CD4-positive, alpha-beta T cell treated with Interleukin-21 for 1 hour (primary cell): ENCODE data around the gene MYO9B.
"Not testable (repeated sequence)": the region's sequence is repeated elsewhere in the genome, so short reads cannot be mapped to it uniquely, and the experiment has no call there.

Experiments
- DNase-seq: peaks from one replicate; pipeline ENCODE4 v3.0.0-alpha.2; 2020

The MYO9B gene

DNA sequence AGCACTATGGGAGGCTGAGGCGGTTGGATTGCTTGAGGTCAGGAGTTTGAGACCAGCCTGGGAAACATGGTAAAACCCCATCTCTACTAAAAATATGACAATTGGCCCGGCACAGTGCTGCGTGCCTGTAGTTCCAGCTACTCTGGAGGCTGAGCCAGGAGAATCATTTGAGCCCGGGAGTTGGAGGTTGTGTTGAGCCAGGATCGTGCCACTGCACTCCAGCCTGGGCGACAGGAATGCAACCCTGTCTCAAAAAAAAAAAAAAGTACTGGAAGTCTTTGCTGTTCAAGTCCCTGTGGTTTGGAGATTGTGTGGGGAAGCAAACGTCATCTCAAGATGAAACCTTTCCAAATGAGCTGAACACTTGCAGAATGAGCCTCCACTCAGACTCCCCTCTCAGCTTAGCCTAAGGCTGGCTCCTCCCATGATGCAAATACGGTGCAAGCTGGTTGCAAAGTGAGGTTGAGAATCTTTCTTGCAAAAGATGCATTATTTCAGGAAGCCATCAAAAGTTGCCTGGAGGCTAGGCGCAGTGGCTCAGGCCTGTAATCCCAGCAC, 46.2 kb downstream of the MYO9B start:
- no peak for DNase-seq

DNA sequence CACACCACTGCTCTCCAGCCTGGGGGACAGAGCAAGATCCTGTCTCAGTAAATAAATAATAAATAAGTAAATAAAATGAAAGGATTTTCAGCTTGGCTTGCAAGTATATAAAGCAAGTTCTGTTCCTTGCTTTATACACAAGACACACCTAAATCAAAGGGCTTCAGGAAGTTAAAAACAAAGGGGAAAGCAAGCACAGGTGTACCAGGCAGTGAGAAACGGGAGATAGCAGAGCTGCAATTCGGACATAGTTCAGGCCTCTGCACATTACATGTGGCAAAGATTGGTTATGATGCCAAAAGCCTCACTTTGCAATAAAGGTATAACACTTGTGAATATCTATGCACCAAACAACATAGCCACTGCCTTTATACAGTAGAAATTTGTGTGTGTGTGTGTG, 47.5 kb downstream of the MYO9B start:
- no peak for DNase-seq

DNA sequence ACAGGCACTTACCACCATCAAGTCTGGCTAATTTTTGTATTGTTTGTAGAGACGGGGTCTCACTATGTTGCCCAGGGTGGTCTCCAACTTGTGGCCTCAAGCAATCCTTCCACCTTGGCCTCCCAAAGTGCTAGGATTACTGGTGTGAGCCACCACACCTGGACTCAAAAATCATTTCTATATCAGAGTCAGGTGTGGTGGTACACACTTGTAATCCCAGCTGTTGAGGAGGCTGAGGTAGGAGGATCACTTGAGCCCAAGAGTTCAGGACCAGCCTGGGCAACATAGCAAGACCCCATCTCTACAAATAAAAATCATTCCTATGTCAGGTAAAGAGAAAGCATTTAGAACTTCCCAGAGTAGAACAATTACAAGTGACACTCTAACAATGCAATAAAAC, 48.4 kb downstream of the MYO9B start:
- no peak for DNase-seq

DNA sequence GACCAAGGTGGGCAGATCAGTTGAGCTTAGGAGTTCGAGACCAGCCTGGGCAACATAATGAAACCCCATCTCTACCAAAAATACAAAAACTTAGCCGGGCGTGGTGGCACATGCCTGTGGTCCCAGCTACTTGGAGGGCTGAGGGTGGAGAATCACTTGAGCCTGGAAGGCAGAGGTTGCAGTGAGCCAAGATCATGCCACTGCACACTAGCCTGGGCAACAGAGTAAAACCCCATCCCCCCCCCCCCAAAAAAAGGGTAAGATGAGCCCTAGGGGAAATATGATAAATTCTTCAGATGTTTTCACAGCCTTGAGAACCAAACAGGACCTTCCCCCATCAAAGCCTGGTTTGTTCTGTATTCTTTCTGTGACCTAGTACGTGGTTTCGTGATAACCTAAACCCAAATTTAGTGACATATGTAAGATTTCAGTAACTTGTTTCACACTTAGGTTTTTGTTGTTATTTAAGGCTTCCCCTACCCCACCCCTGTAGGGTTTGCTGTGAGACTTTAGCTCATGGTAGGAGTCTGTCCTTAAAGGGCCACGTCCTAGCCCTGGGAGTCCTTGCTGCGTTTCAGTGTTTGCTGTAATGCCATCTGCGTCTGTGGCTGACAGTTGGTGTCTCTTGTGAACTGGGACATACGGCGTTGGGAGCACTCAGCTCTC, 49.6 kb downstream of the MYO9B start:
- peak; percentile 74 for DNase-seq

DNA sequence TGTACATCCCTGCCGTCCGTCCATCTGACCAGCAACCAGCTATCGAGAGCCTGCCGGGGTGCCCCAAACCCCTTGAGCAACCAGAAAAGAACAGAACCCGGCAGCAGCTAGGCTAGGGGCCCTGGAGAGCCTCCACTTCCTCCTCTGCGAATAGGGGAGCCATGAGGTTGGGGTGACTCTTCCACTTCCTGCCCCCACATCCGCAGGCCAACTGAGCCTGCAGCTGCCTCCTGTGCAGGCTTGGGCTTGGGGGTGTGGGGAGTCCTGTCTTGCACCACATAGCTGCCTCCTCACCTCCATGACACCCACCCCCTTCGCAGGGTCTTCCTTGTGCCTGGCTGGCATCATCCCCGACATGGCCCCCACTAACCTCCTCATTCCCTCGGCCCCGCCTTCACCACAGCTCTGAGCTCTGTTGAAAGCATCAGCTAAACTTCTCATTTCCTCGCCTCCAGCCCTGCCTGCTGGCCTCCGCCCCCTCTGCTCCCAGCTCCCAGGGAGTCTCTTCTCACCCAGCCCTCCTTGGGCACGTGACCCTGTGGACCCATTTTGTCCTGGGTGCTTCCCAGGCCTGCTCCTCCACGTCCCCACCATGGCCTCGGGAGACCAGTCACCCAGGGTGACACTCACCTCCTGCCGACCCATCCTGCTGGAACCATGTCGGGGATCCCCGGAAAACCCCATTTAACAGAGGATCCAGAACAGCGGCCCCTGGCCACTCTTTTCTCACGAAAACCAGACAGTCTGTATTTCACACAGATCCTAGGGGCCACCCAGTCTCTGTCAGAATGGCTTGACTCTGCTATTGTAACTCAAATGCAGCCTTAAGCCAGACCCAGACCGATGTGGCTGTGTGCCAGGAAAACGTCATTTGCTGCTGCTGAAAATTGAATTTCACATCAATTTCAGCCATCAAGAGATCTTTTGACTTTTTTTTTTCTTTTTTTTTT, 50.4 kb downstream of the MYO9B start:
- DNase-seq: peak; percentile 80

DNA sequence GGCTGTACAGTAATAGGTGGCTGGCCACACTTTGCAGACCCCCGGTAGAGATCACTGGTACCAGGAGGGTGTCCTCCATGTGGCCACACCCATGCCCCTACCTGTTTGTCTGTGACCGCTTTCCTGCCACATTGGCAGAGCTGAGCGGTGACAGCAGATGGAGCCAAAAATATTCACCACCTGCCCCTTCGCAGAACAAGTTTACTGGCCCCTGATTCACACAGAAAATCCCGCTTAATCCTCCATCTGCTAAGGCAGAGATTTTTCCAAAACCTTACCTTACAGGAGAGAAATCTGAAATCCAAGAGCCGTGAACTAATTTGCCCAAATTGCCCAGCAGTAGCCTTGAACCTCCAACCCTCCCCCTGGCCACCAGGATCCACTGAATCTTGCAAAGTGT, 52.1 kb downstream of the MYO9B start:
- no peak for DNase-seq

DNA sequence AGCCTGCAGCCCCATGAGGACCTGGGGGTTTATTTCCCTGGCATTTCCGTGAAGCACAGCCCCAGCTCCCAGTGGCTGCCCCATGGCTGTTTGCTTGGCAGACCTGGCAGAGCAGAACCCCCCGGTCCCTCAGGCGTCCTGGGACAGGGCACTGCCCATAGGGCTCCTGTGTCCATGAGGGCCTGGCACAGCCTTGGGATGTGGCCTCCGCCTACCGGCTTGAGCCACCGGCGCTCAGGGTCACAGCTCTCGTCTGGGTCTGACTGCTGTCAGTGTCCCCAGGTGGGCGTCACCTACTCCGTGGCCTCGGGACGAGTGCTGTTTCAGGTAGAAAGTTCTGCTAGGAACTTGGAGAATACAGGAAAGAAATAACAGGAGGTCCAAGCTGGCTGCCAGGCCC, 52.8 kb downstream of the MYO9B start:
- no peak for DNase-seq

DNA sequence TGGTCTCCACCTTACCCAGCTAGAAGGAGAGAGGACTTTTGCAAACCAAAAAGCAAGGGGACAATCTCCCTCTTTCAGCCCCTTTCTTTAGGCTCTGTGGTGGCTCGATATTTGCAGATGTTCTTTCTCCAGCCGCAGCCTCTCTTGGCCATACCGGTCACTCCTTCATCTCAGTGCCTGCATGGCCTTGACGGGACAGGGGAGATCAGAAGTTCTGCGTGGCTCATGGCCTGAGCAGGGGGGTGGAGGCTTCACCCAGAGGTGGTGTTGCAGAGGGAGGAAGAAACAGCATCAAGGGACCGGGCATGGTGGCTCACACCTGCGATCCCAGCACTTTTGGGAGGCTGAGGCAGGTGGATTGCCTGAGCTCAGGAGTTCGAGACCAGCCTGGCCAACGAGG, 53.2 kb downstream of the MYO9B start:
- DNase-seq: no peak

DNA sequence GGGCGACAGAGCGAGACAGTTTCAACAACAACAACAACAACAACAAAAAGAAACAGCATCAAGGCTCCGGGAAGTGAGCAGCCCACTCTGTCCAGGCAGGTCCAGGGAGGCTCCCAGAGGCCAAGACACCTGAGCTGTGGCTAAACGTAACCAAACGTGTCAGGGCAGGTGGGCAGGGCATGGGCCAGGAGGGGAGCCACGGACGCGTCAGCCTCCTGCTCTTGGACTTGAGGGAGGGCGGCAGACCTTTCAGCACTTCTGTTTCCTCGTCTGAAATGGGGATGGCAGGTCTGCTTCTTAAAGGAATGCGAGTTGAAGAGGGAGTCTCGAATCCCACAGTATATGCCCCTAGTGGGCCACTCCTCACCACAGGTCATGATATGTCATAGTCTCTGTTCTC, 53.8 kb downstream of the MYO9B start:
- no peak for DNase-seq

DNA sequence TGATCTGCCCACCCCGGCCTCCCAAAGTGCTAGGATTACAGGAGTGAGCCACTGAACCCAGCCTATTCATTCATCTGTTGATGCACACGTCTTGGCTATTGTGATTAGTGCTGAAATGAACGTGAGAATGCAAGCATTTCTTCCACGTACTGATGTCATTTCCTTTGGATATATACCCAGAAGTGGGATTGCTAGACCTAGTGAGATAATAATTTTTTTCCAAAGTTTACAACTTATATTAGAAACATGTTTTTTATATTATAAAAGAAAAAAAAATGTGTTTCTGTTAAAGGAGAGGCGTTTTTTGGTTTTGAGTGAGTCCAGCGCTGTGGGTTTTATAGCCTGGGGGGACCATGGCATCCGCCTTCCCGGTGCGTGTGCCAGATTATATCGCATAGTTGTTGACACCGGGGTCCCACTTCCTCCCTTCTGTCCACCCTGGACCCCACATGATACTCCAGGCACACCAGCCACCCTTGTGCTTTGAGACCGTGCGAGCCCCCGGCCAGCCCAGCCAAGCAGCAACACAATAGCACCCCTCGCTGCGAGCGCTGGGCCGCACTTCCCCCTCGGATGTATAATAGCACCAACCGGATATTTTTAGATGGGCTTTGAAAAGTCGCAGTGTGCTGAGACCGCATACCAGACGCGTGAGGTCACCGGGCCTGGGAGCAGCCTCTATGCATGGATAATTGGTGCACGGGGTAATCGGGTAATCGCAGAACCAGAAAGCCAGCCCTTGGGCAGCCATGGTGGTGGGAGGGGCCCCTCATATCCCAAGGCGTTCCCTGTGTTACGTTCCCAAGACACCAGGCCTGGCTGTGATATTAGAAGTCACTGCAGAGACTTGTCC, 59.6 kb downstream of the MYO9B start:
- peak; percentile 12 for DNase-seq

DNA sequence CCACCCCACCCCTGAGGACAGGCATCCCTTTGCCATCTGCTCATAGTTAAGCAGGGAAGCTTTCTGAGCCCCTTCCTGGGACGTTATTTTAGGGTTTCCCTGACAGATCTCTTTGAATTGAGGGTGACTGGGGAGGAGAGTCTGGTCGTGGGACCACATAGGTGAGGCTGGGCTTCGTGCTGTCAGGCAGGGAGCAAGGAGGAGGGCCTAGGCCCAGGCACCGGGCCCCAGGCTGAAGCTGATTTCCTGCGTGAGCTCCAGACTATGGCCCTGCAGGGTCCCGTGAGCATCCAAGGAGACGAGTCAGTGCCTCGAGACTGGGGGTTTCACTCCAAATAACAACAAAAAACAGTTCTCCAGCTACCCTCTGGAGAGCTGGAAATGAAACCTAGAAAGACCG, 60.4 kb downstream of the MYO9B start:
- no peak for DNase-seq

DNA sequence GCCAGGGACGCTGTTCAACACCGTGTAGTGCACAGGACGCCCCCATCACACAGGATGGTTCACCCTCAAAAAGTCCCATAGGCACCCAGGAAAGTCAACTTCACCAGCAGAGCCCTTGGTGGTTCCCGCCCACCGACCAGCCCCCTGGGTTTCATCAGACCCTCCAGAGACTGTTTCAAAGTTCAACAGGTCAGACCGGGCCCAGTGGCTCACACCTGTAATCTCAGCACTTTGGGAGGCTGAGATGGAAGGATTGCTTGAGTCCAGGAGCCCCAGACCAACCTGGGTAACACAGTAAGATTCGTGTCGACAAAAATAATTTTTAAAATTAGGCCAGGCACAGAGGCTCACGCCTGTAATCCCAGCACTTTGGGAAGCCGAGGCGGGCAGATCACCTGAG, 61.0 kb downstream of the MYO9B start:
- no peak for DNase-seq

DNA sequence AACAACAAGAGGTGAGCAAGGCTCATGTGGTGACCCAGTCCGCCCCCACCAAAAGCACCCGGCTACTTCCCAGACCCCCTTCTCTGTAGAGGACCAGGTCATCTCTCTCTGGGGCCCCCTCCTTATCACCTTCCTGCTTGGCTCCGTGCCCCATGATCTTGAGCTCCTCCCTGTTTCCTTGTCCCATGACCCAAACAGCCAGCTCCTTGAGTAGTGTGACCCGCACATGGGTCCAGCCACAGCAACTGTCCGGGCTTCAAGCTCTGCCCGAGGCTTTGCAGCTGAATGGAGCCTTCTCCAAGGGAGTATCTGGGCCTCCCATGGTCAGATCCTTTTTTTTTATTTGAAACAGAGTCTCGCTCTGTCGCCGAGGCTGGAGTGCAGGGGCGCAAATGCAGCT, 61.8 kb downstream of the MYO9B start:
- no peak for DNase-seq

DNA sequence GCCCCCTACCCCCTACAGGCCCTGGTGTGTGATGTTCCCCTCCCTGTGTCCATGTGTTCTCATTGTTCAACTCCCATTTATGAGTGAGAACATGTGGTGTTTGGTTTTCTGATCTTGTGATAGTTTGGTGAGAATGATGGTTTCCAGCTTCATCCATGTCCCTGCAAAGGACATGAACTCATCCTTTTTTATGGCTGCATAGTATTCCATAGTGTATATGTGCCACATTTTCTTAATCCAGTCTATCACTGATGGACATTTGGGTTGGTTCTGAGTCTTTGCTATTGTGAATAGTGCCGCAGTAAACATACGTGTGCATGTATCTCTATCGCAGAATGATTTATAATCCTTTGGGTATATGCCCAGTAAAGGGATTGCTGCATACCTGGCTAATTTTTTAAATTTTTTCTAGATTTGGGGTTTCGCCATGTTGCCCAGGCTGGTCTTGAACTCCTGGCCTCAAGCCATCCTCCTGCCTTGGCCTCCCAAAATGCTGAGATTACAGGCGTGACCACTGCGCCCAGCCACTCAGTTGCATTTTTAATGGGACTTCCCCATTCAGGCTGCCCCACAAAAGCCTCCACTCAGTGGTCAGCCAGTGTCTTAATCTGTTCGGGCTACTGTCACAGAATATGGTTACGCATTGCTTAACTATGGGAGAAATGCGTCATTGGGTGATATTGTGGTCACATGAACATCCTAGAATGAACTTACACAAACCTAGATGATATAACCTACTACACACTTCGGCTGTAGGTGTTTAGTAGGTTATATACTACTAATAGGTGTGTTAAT, 62.7 kb downstream of the MYO9B start:
- peak; percentile 16 for DNase-seq

DNA sequence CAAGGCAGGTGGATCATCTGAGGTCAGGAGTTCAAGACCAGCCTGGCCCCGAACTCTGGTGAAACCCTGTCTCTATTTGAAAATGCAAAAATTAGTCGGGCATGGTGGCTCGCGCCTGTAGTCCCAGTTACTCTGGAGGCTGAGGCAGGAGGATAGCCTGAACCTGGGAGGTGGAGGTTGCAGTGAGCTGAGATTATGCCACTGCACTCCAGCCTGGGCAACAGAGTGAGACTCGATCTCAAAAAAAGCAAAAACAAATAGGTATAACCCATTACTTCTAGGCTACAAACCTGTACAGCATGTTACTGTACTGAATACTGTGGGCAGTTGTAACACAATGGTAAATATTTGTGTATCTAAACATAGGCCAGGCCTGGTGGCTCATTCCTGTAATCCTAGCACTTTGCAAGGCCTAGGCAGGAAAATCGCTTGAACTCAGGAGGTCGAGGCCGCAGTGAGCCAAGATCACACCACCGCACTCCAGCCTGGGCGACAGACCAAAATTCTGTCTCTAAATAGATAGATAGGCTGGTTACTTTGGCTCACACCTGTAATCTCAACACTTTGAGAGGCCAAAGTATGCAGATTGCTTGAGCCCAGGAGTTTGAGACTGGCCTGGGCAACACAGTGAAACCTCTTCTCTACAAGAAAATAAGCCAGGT, 63.5 kb downstream of the MYO9B start:
- DNase-seq: no peak

DNA sequence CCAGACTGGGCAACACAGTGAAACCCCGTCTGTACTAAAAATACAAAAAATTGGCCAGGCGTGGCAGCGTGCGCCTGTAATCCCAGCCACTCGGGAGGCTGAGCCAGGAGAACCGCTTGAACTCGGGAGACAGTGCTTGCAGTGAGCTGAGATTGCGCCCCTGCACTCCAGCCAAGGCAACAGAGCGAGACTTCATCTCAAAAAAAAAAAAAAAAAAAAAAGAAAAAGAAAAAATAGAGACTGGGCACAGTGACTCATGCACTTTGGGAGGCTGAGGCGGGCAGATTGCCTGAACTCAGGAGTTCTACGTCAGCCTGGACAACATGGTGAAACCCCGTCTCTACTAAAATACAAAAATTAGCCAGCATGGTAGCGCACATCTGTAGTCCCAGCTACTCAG, 69.2 kb downstream of the MYO9B start:
- not testable (repeated sequence) for DNase-seq

DNA sequence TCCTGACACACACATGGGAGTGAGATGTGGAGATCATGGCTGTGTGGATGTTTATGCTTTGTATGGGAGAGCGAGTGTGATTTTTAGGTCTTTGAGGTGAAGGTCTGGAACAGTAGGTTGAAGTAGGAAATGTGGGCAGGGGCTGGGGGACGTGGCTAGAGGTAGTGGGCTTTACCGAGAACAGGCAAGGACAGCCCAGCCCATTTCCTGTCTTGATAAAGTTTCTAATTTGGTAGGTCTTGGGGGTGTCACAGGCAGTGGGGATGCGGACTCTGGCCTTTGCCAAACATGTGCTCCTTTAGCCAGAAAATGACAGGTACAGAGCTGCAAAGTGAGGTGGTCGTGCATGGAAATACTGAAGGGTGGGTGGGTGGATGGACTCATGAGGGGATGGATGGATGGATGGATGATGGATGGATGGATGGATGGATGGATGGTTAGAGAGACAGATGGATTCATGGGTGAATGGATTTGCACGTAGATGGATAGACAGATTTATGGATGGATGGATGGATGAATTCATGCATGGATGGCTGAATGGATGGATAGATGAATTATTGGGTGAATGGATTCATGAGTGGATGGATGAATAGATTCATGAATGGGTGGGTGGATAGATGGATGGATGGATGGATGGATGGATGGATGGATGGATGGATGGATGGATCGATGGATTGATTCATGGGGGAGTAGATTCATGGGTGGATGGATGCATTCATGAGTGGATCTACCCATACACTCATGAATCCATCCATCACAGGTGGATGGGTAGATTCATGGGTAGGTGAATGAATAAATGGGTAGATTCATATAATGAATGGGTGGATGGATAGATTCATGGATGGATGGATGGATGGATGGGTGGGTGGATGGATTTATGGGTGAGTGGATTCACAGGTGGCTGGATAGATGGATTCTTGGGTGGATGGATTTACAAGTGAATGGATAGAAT, 70.2 kb downstream of the MYO9B start:
- no peak for DNase-seq

DNA sequence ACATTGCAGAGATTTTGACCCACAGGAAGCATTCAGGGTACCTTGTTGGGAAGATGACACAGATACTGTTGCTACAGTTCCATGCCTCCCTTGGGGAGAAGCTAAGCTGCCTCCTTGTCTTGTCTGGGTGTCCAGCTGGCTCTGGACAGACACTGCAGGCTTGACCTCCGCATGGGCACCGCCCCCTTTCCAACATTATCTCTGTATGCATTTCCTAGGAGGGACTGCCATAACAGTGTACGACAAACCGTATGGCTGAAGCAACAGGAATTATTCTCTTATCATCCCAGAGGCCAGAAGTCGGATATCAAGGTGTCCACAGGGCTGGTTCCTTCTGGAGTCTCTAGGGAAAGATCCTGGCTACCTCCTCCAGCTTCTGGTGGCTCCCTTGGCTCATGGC, 72.6 kb downstream of the MYO9B start:
- DNase-seq: no peak

DNA sequence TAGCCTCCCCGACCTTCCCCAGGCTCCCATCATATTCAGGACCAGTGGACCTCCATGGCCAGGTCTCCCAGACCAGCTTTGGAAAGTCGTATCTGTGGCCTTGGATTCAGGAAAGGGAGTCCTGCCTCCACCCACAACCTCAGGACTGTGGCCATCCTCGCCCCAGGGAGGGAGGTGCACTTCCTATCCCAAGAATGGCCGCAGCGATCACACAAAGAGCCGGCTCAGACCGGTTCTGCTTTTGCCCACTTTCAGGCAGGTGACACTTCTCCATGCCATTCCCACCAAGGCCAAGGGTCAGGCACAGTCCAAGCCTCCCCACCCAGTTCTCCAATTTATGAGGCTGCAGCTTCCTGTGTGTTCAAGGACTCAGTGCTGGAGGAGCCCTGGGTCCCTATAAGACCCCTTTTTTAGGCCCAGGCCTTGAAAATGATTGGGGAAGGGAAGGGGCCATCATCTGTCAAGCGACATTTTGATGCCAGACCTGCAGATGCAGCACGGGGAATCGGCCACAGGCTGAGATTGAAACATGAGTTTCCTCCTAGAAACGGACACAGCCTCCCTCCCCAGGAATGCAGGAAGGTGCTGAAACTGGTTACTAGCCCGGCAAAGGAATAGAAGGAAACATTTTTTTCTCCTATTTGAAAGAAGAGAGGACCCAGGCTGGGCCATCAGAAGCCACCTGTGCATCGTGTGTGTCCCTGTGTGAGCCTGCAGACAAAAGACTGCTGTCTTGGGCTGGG, 74.0 kb downstream of the MYO9B start:
- no peak for DNase-seq

DNA sequence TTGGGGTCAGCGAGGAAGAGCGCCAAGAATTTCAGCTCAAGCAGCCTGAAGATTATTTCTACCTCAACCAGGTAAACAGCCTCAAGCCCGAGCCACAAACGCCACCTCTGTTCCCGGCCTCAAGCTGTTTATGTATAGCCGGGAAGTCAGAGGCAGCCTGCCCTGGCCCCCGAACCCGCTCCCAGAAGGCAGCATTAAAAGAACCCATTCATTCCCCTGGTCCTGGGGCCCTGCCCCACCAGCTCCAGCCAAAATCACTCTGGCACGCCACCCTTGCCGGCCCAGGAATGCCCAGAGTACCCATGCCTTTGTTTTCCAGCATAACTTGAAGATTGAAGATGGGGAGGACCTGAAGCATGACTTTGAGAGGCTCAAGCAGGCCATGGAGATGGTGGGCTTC, 78.4 kb downstream of the MYO9B start:
- DNase-seq: no peak
